ENCODE data around the gene NDUFV3. TPM values are rescaled to one million over a fixed set of nuclear protein-coding genes. Genes with fewer than 3 reads are reported as not detected.
"Not testable (repeated sequence)": the region's sequence is repeated elsewhere in the genome, so short reads cannot be mapped to it uniquely, and the experiment has no call there.

Gene NDUFV3
- total and polyA plus RNA-seq, 3 experiments from 2014 or later: 20.3 to 36.8 (median 36.6) TPM

- Histone ChIP-seq H3K36me3 (ENCODE audit: insufficient read depth, low read length) (no peaks in the 10 kb centered on the region), H3K9me3 (ENCODE audit: low read length) (no peaks in the 10 kb centered on the region), H3K27ac (ENCODE audit: low read depth, low read length) (no peak overlapping the region), H3K4me3 (ENCODE audit: low read length) (no peak overlapping the region), H3K27me3 (ENCODE audit: insufficient read depth, low read length, poor library complexity, severe bottlenecking) (no peaks in the 10 kb centered on the region), H3K4me1 (ENCODE audit: insufficient read depth, low read length) (peaks cover 2% of the 10 kb centered on the region)
- H3K36me3 Mint-ChIP-seq: peaks cover 0 to 2% (median 0%) of the 10 kb centered on the region in 3 donors
- CTCF ChIA-PET: no interaction called here
- H3K9me3 Mint-ChIP-seq: no peaks in the 10 kb centered on the region
- no peak overlapping the region for H3K4me3 Mint-ChIP-seq
- POLR2A ChIA-PET: no interaction called here
- H3K27ac Mint-ChIP-seq: no peak overlapping the region
- H3K4me1 Mint-ChIP-seq: peaks cover 2% of the 10 kb centered on the region in 3 donors
- H3K27me3 Mint-ChIP-seq: peaks cover 0 to 4% of the 10 kb centered on the region in 2 donors
- DNase-seq: no peak
Measured at GRCh38 chr21:42887326-42887725, 5.8 kb upstream of the NDUFV3 start.

DNA sequence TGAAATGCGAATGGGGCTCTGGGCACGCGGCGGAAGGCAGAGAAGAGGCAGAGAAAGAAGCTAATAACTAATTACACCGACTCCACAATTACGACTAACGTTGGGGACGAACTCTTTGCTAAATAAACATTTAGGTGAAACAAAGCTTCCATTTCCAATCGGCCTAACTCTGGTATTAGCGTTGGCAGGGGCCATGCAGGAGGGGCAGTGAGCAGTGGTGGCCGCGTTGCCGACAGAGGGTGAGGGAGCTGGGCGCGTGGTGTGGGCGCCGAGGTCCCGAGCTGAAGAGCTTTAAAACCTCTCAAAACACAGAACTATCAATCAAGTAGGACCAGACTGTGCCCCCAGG lies 553 bp upstream of the NDUFV3 start:
- H3K4me1 ChIP-seq (ENCODE audit: insufficient read depth, low read length): peaks cover 16% of the 10 kb centered on the region
- peaks cover 12 to 25% (median 13%) of the 10 kb centered on the region in 3 donors for H3K4me1 Mint-ChIP-seq
- H3K4me3 ChIP-seq (ENCODE audit: low read length): peak overlapping the region; percentile 82
- H3K27ac ChIP-seq (ENCODE audit: low read depth, low read length): peak overlapping the region; percentile 88
- H3K36me3 ChIP-seq (ENCODE audit: insufficient read depth, low read length): peaks cover 6% of the 10 kb centered on the region
- H3K36me3 Mint-ChIP-seq: peaks cover 0 to 11% (median 2%) of the 10 kb centered on the region in 3 donors
- ChIA-PET POLR2A (interaction anchor here (0.5 to 2.1 kb wide), 6 partner anchors 10 to 82 kb away, joined by 3 to 13 read pairs (median 4); partner anchors contain the start of genes PKNOX1 and WDR4), CTCF (interaction anchor here (1.1 to 1.6 kb wide), 2 partner anchors 23 to 299 kb away, joined by 3 read pairs; no protein-coding TSS in a partner anchor)
- peak overlapping the region; percentile 89 to 99 (median 98) for H3K27ac Mint-ChIP-seq
- no peaks in the 10 kb centered on the region for H3K27me3 ChIP-seq (ENCODE audit: insufficient read depth, low read length, poor library complexity, severe bottlenecking)
- peak overlapping the region; percentile 84 to 97 (median 90) for H3K4me3 Mint-ChIP-seq
- peaks cover 0 to 3% of the 10 kb centered on the region in 2 donors for H3K27me3 Mint-ChIP-seq
- DNase-seq: no peak
- H3K9me3 ChIP-seq (ENCODE audit: low read length): no peaks in the 10 kb centered on the region
- H3K9me3 Mint-ChIP-seq: no peaks in the 10 kb centered on the region

DNA sequence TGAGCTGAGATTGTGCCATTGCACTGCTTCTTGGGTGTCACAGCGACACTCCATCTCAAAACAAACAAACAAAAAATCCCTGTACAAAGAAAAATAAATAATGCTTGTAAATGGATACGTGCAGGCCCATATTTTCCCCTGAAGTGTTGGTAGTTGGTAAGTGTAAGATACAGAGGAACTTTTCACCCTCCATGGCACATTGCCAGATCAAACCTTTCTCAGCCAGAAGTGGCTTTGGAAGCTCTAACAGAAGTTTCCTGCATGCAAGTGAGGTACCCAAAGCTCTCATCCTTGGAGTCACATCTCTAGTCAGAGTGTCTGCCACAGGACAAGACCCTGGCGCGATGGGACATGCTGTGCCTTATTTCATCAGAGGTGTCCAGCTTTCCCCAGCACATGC lies 7.3 kb downstream of the NDUFV3 start:
- peaks cover 22% of the 10 kb centered on the region for H3K36me3 ChIP-seq (ENCODE audit: insufficient read depth, low read length)
- POLR2A ChIA-PET: no interaction called here
- peaks cover 0 to 65% (median 12%) of the 10 kb centered on the region in 3 donors for H3K36me3 Mint-ChIP-seq

DNA sequence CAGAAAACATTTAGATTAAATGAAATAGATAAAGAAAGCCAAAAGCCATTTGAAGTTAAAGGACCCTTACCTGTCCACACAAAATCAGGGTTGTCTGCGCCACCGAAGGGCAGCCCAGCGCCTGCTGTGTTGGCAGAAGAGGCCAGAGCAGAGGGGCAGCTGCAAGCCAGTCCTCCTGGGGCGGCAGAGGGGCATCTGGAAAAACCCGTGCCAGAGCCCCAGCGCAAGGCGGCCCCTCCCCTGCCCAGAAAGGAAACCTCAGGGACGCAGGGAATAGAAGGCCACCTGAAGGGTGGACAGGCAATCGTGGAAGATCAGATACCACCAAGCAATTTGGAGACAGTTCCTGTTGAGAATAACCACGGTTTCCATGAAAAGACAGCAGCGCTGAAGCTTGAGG lies 10.7 kb downstream of the NDUFV3 start:
- no peaks in the 10 kb centered on the region for H3K27me3 Mint-ChIP-seq
- H3K4me3 Mint-ChIP-seq: no peak overlapping the region
- ChIA-PET POLR2A (no interaction called here), CTCF (no interaction called here)
- Histone ChIP-seq H3K36me3 (ENCODE audit: insufficient read depth, low read length) (peaks cover 20% of the 10 kb centered on the region), H3K27me3 (ENCODE audit: insufficient read depth, low read length, poor library complexity, severe bottlenecking) (no peaks in the 10 kb centered on the region), H3K9me3 (ENCODE audit: low read length) (no peaks in the 10 kb centered on the region), H3K4me3 (ENCODE audit: low read length) (no peak overlapping the region), H3K4me1 (ENCODE audit: insufficient read depth, low read length) (no peaks in the 10 kb centered on the region), H3K27ac (ENCODE audit: low read depth, low read length) (no peak overlapping the region)
- peaks cover 2 to 18% (median 7%) of the 10 kb centered on the region in 3 donors for H3K4me1 Mint-ChIP-seq
- DNase-seq: no peak
- no peaks in the 10 kb centered on the region for H3K9me3 Mint-ChIP-seq
- peak overlapping the region in 1 of 8 donors; percentile 39 for H3K27ac Mint-ChIP-seq
- H3K36me3 Mint-ChIP-seq: peaks cover 8 to 68% (median 11%) of the 10 kb centered on the region in 3 donors

More for the DNA sequence above, 7.3 kb downstream of the NDUFV3 start:
- Mint-ChIP-seq H3K4me3 (no peak overlapping the region), H3K27ac (peak overlapping the region in 1 of 8 donors; percentile 42), H3K9me3 (no peaks in the 10 kb centered on the region), H3K27me3 (no peaks in the 10 kb centered on the region), H3K4me1 (peaks cover 14 to 37% (median 17%) of the 10 kb centered on the region in 3 donors)
- H3K4me3 ChIP-seq (ENCODE audit: low read length): no peak overlapping the region
- H3K27me3 ChIP-seq (ENCODE audit: insufficient read depth, low read length, poor library complexity, severe bottlenecking): no peaks in the 10 kb centered on the region
- no peaks in the 10 kb centered on the region for H3K9me3 ChIP-seq (ENCODE audit: low read length)
- no peak overlapping the region for H3K27ac ChIP-seq (ENCODE audit: low read depth, low read length)
- CTCF ChIA-PET: no interaction called here
- no peaks in the 10 kb centered on the region for H3K4me1 ChIP-seq (ENCODE audit: insufficient read depth, low read length)
- DNase-seq: no peak

DNA sequence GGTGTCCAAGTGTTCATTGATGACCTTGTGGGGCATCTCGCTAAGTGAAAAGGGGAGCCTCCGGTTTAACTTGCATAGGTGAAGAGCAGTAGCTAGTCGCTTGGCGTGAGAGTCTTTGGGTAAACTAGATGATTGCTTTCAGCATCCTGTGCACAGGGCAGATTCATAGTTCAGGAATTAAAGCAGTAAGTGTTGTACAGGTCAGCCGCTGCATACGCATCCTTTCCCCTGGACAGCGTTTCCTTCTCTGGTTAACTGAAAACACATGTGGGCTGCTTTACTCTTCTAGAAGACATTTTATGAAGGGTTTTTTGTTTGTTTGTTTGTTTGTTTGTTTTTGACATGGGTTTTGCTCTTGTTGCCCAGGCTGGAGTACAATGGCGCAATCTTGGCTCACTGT lies 12.1 kb downstream of the NDUFV3 start:
- peaks cover 26% of the 10 kb centered on the region for H3K36me3 ChIP-seq (ENCODE audit: insufficient read depth, low read length)
- no peaks in the 10 kb centered on the region for H3K9me3 Mint-ChIP-seq
- H3K4me3 Mint-ChIP-seq: no peak overlapping the region
- no peaks in the 10 kb centered on the region for H3K4me1 ChIP-seq (ENCODE audit: insufficient read depth, low read length)
- H3K27ac ChIP-seq (ENCODE audit: low read depth, low read length): no peak overlapping the region
- H3K4me1 Mint-ChIP-seq: peaks cover 0 to 16% (median 5%) of the 10 kb centered on the region in 3 donors
- no peak overlapping the region for H3K4me3 ChIP-seq (ENCODE audit: low read length)
- CTCF ChIA-PET: no interaction called here
- H3K9me3 ChIP-seq (ENCODE audit: low read length): no peaks in the 10 kb centered on the region
- no peaks in the 10 kb centered on the region for H3K27me3 ChIP-seq (ENCODE audit: insufficient read depth, low read length, poor library complexity, severe bottlenecking)
- DNase-seq: no peak
- H3K27ac Mint-ChIP-seq: peak overlapping the region in 2 of 8 donors; percentile 23 to 71
- POLR2A ChIA-PET: no interaction called here
- H3K36me3 Mint-ChIP-seq: peaks cover 8 to 78% (median 13%) of the 10 kb centered on the region in 3 donors
- no peaks in the 10 kb centered on the region for H3K27me3 Mint-ChIP-seq

- ChIA-PET CTCF (no interaction called here), POLR2A (no interaction called here)
- Histone ChIP-seq H3K4me1 (ENCODE audit: insufficient read depth, low read length) (no peaks in the 10 kb centered on the region), H3K36me3 (ENCODE audit: insufficient read depth, low read length) (peaks cover 21% of the 10 kb centered on the region), H3K27ac (ENCODE audit: low read depth, low read length) (no peak overlapping the region), H3K4me3 (ENCODE audit: low read length) (no peak overlapping the region), H3K9me3 (ENCODE audit: low read length) (no peaks in the 10 kb centered on the region), H3K27me3 (ENCODE audit: insufficient read depth, low read length, poor library complexity, severe bottlenecking) (no peaks in the 10 kb centered on the region)
- H3K9me3 Mint-ChIP-seq: no peaks in the 10 kb centered on the region
- peaks cover 8 to 78% (median 15%) of the 10 kb centered on the region in 3 donors for H3K36me3 Mint-ChIP-seq
- no peak overlapping the region for H3K27ac Mint-ChIP-seq
- H3K4me3 Mint-ChIP-seq: no peak overlapping the region
- DNase-seq: no peak
- H3K27me3 Mint-ChIP-seq: no peaks in the 10 kb centered on the region
- H3K4me1 Mint-ChIP-seq: peaks cover 0 to 10% (median 5%) of the 10 kb centered on the region in 3 donors
Measured at GRCh38 chr21:42906233-42906632, 13.1 kb downstream of the NDUFV3 start.

DNA sequence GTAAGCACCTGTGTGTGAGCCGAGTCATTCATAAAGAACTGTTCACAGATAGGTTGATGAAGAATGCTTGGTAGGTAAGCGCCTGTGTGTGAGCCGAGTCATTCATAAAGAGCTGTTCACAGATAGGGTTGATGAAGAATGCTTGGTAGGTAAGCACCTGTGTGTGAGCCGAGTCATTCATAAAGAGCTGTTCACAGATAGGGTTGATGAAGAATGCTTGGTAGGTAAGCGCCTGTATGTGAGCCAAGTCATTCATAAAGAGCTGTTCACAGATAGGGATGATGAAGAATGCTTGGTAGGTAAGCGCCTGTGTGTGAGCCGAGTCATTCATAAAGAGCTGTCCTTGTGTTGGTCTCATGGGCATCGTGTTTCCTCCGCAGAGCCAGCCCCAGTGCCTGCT lies 15.4 kb downstream of the NDUFV3 start:
- H3K27me3 ChIP-seq (ENCODE audit: insufficient read depth, low read length, poor library complexity, severe bottlenecking); H3K9me3 ChIP-seq (ENCODE audit: low read length); H3K27me3 Mint-ChIP-seq; DNase-seq; H3K9me3 Mint-ChIP-seq; H3K4me3 ChIP-seq (ENCODE audit: low read length); H3K4me3 Mint-ChIP-seq; POLR2A ChIA-PET; CTCF ChIA-PET; H3K27ac ChIP-seq (ENCODE audit: low read depth, low read length); H3K4me1 Mint-ChIP-seq; H3K4me1 ChIP-seq (ENCODE audit: insufficient read depth, low read length): not testable (repeated sequence)
- Mint-ChIP-seq H3K36me3 (peaks cover 8 to 73% (median 14%) of the 10 kb centered on the region in 3 donors), H3K27ac (peak overlapping the region in 1 of 8 donors; percentile 57)
- H3K36me3 ChIP-seq (ENCODE audit: insufficient read depth, low read length): peaks cover 21% of the 10 kb centered on the region

- H3K27ac ChIP-seq (ENCODE audit: low read depth, low read length); H3K4me1 ChIP-seq (ENCODE audit: insufficient read depth, low read length); H3K4me3 ChIP-seq (ENCODE audit: low read length); H3K27me3 Mint-ChIP-seq; H3K36me3 ChIP-seq (ENCODE audit: insufficient read depth, low read length); H3K9me3 Mint-ChIP-seq; H3K4me1 Mint-ChIP-seq; DNase-seq; H3K4me3 Mint-ChIP-seq; H3K9me3 ChIP-seq (ENCODE audit: low read length); CTCF ChIA-PET; H3K27ac Mint-ChIP-seq; H3K27me3 ChIP-seq (ENCODE audit: insufficient read depth, low read length, poor library complexity, severe bottlenecking); POLR2A ChIA-PET: not testable (repeated sequence)
- peaks cover 0 to 48% (median 4%) of the 10 kb centered on the region in 3 donors for H3K36me3 Mint-ChIP-seq
Measured at GRCh38 chr21:42911920-42912319, 18.8 kb downstream of the NDUFV3 start.
